Activated CD4-positive, CD25-positive, alpha-beta regulatory T cell treated with anti-CD3 and anti-CD28 coated beads, Interleukin-2, amount 50 U/mL, for 16 hours (primary cell): Measurements from ENCODE around the gene MUC13.
A peak's percentile ranks its signal among the peaks of the same experiment; 100 is the strongest.

Source experiments
- DNase-seq: peaks from one replicate; pipeline ENCODE4 v3.0.0-alpha.2; 2020; ENCODE audit warnings: low read depth, low spot score

The MUC13 gene

GRCh38 chr3:124951511-124952281, 17.1 kb upstream of the MUC13 start:
- DNase-seq = no peak

DNA sequence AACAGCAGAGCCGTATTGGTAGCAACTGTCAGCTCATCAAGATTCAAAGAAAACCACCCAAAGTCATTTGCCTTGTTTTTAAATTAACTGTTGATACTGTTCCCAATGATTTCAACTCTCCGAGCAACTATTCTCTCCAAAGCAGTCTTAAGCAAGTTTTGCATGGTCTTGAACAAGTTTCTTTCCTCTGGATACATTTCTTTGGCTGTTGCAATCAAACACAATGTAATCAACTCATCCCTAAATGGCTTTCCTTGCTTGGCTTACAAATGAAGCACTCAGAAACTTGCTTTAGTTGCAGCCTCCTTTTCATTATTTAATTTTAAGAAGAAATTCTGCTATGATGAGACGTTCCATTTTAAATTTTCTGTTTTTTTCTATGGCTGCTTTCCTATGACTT, 15.5 kb upstream of the MUC13 start:
- DNase-seq = no peak

DNA sequence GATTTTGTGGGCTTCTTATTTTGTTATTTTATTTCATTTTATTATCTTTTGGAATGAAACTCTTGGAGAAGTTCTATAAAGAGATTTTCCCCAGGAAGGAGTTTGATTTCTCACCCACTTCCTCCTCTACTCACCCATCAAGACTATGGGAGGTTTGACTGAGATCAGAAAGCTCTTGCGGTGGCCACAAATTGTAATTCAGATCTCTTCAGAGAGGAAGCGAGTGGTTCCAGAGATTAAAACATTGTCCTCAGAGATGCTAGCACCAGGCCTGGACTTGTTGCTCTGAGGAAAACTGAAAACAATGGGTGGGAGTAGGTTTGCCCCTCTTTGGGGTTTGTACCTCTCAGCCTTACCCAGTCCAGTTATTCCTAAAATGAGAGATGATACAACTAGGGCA, 8.1 kb upstream of the MUC13 start:
- no peak for DNase-seq

DNA sequence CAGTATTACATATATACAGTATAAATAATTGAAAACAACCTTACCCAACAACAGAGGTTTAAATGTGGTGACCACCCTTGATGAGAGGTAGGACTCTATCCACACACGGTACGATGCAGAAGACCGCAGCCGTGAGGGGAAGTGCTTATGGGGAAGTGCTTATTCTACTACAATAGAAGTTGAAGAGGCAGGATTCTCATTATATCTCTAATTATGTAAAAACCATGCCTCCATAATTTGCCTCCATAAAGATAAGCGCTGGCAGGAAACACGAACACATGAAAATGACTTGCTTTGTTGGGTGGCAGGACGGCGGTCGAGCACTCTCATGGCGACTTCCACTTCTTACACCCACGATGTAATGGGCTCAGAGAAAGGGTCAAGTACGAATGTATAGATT, 7.2 kb upstream of the MUC13 start:
- no peak for DNase-seq

GRCh38 chr3:124939661-124940060, 5.1 kb upstream of the MUC13 start:
- DNase-seq = no peak

DNA sequence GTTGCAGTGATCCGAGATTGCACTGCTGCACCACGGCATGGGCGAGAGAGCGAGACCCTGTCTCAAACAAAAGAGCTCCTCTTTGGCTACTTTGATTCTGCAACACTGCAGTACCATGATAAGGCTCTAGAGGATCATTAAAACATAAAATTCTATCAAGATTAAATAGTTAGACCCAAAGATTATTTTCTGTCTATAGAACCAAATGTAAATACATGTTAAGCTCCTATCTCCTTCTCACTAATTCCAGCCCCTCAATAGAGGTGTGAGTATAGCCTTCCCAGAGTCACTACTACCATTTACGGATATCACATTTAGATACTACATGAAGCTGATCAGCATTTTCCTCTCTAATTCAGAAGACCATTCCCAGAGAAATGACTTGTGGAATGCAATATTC, 4.3 kb upstream of the MUC13 start:
- DNase-seq = no peak

- no peak for DNase-seq
Observed at GRCh38 chr3:124937049-124937448, 2.5 kb upstream of the MUC13 start.

GRCh38 chr3:124935794-124936542, 1.4 kb upstream of the MUC13 start:
- DNase-seq = no peak

GRCh38 chr3:124935264-124935663, 713 bp upstream of the MUC13 start:
- DNase-seq = no peak

DNA sequence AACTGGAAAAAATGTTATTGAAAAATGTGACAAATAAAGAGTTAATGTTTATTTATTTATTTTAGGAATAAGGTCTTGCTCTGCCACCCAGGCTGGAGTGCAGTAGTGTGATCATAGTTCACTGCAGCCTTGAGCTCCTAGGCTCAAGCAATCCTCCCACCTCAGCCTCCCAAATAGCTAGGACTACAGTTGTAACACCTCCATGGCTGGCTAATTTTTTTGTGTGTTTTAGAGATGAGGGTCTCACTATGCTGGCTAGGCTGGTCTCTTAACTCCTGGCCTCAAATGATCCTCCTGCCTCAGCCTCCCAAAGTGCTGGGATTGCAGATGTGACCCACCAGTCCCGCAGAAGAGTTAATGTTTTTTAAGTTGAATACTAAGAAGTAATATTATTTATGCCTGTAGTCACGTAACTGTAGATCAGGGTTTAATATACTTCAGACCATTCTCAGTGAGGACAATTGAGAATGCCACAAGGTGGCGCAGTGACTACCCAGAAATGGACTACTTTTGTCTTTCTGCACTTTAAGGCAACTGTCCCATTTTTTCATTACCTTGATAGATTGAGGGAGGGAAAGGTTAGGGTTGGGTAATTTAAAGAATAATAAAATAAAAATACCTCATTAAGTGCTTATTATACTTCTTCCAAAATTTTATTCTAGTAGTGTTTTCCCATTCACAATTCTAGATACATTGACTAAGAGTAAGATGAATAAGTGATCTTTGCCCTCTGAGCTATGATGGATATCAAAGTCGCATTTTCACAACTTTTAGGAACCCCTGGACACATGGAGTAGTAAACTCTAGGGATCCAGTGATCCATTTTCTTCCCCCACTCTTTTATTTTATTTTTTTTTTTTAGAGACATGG, 6.0 kb downstream of the MUC13 start:
- peak; percentile 30 for DNase-seq

GRCh38 chr3:124927574-124928045, 6.9 kb downstream of the MUC13 start:
- DNase-seq = no peak

- DNase-seq = no peak
Observed at GRCh38 chr3:124926426-124927101, 8.0 kb downstream of the MUC13 start.

DNA sequence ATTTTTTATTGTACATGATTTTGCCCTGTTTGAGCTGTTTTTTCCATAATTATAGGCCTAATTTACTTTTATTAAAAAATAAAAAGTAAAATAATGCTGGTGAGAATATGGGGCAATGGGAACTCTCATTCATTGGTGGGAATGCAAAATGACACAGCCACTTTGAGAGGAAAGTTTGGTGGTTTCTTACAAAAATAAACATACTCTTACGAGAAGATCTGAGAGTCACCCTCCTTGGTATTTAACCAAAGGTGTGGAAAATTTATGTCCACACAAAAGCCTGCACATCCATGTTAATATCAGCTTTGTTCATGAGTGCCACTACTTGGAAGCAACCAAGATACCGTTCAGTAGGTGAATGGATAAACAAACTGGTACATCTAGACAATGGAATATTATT, 9.8 kb downstream of the MUC13 start:
- DNase-seq = no peak

- DNase-seq = no peak
Observed at GRCh38 chr3:124923833-124924232, 10.7 kb downstream of the MUC13 start.

DNA sequence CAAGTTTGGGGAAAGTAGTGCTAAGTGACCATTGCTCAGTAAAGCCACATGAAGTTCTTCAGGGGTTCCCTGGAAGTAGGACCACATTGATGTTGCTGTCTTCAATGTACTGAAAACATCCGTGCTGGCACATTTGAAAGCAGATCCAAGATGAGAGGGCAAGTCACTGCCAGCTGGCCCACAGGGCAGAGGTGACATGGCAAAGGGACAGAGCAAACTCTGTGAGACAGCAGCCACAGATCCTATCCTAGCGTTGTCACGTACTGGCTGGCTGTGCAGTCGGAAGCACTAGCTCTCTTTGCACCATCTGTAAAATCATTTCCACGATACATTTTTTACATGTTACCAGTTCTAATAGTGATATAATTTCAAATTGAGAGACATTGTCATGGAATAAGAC, 13.8 kb downstream of the MUC13 start:
- no peak for DNase-seq

- DNase-seq = no peak
Observed at GRCh38 chr3:124919756-124920155, 14.8 kb downstream of the MUC13 start.

GRCh38 chr3:124918524-124918923, 16.0 kb downstream of the MUC13 start:
- DNase-seq = no peak

GRCh38 chr3:124916837-124917409, 17.6 kb downstream of the MUC13 start:
- no peak for DNase-seq

GRCh38 chr3:124915254-124915653, 19.3 kb downstream of the MUC13 start:
- DNase-seq = no peak

DNA sequence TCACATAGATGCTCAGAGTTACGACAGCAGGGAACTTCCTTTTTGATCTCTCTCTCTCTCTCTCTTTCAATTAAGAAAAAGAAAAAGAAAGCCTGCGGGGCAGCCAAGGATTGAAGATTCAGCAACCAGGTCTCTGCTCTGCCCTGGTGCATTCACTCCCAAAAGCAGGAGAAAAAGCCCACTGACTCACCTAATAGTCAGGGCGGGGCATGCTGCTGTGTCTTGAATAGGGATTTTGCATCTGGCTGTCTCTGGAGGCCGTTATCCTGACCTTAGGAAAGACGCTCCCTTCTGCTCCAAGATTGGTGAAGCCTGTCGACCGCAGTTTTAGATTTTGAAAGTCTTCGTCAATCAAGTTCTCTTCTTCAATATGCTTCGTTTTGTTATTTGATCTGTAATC, 26.6 kb downstream of the MUC13 start:
- no peak for DNase-seq

GRCh38 chr3:124904835-124905492, 29.6 kb downstream of the MUC13 start:
- DNase-seq = no peak
